H1 (cell line): ENCODE data around the gene SH2D4B. TPM values are rescaled to one million over a fixed set of nuclear protein-coding genes. Genes with fewer than 3 reads are reported as not detected.

Experiments used
- CBX8 ChIP-seq: fragments of 300-800, 300-1000 bp; sonication (generic); IDR thresholded peaks from 2 replicates; pipeline ENCODE4 v1.7.1; 2016; ENCODE audit warnings: low read depth, low read length, borderline replicate concordance
- CREB1 ChIP-seq: IDR thresholded peaks from 2 replicates; pipeline ENCODE4 v1.6.1; 2012; ENCODE audit warnings: inconsistent platforms
- JUN ChIP-seq: IDR thresholded peaks from 2 replicates; pipeline ENCODE4 v1.6.1; 2011; ENCODE audit warnings: low read depth, mild to moderate bottlenecking, improper control_type of control experiment, low read length
- polyA plus RNA-seq, 7 experiments: library from polyadenylated mRNA; depleted of rRNA in 3 of 7; stranded (reverse) in 5 of 7; unstranded in 2 of 7; fragments of >200 nt in 5 of 7; fragments of 200-250 nt in 2 of 7; gene quantifications; 1 replicate in 5 of 7; 2 replicates in 1 of 7; 4 replicates in 1 of 7; pipeline versions ENCODE4 v1.2.1 to v1.2.3, GENCODE V29; 2011 to 2013; ENCODE audit warnings: missing spikeins in 2 of 7, mixed read lengths in 2 of 7
- total RNA-seq: library from RNA; stranded (reverse); fragmentation: NEBNext Ultra II Directional; extraction: Animal tissue kit (Norgen Biotek cat#: 25700); gene quantifications from 2 replicates; pipeline ENCODE4 v1.2.1, GENCODE V29; 2021

SH2D4B gene
- total and polyA plus RNA-seq, 2 of the 8 experiments (the other 6 are each of a cell fraction or from before 2014, with no cell fraction given), result 0.06 to 0.13 TPM

- TF ChIP-seq CREB1 (no peak), JUN (no peak), CBX8 (no peak)
These were observed 122.6 kb downstream of the SH2D4B start (continued) for GRCh38 chr10:80660266-80660665.
